ENCODE data around the gene TMTC3. TPM values are rescaled to one million over a fixed set of nuclear protein-coding genes. Genes with fewer than 3 reads are reported as not detected.
"Not testable (repeated sequence)": the region's sequence is repeated elsewhere in the genome, so short reads cannot be mapped to it uniquely, and the experiment has no call there.

Gene TMTC3
- total RNA-seq, 1 experiment from 2014 or later, result 41.4 TPM

- DNase-seq (ENCODE audit: low spot score), result no peak
Observed at GRCh38 chr12:88166179-88166578, 24.1 kb downstream of the TMTC3 start.

- DNase-seq (ENCODE audit: low spot score), result no peak
Observed at GRCh38 chr12:88167384-88167783, 25.3 kb downstream of the TMTC3 start.

GRCh38 chr12:88172844-88173407 is 30.8 kb downstream of the TMTC3 start:
- no peak for DNase-seq (ENCODE audit: low spot score)

- DNase-seq (ENCODE audit: low spot score), result no peak
Observed at GRCh38 chr12:88175544-88175943, 33.4 kb downstream of the TMTC3 start.

GRCh38 chr12:88179436-88180014 is 37.4 kb downstream of the TMTC3 start:
- no peak for DNase-seq (ENCODE audit: low spot score)

- DNase-seq (ENCODE audit: low spot score), result no peak
Observed at GRCh38 chr12:88181881-88182280, 39.8 kb downstream of the TMTC3 start.

GRCh38 chr12:88182416-88182815 is 40.3 kb downstream of the TMTC3 start:
- DNase-seq (ENCODE audit: low spot score), result no peak

GRCh38 chr12:88184196-88184595 is 42.1 kb downstream of the TMTC3 start:
- DNase-seq (ENCODE audit: low spot score), result no peak

- DNase-seq (ENCODE audit: low spot score), result no peak
Observed at GRCh38 chr12:88185279-88185678, 43.2 kb downstream of the TMTC3 start.

GRCh38 chr12:88185988-88186387 is 43.9 kb downstream of the TMTC3 start:
- DNase-seq (ENCODE audit: low spot score), result peak; percentile 58

GRCh38 chr12:88187571-88187970 is 45.5 kb downstream of the TMTC3 start:
- DNase-seq (ENCODE audit: low spot score), result no peak

- DNase-seq (ENCODE audit: low spot score), result no peak
Observed at GRCh38 chr12:88188180-88188579, 46.1 kb downstream of the TMTC3 start.

GRCh38 chr12:88192426-88192825 is 50.3 kb downstream of the TMTC3 start:
- no peak for DNase-seq (ENCODE audit: low spot score)

- no peak for DNase-seq (ENCODE audit: low spot score)
Observed at GRCh38 chr12:88194868-88195267, 52.8 kb downstream of the TMTC3 start.

- no peak for DNase-seq (ENCODE audit: low spot score)
Observed at GRCh38 chr12:88200029-88200428, 57.9 kb downstream of the TMTC3 start.

- DNase-seq (ENCODE audit: low spot score), result no peak
Observed at GRCh38 chr12:88202500-88202899, 60.4 kb downstream of the TMTC3 start.

GRCh38 chr12:88206601-88207000 is 64.5 kb downstream of the TMTC3 start:
- DNase-seq (ENCODE audit: low spot score), result no peak

- DNase-seq (ENCODE audit: low spot score), result no peak
Observed at GRCh38 chr12:88207921-88208620, 66.0 kb downstream of the TMTC3 start.

- no peak for DNase-seq (ENCODE audit: low spot score)
Observed at GRCh38 chr12:88208661-88209060, 66.6 kb downstream of the TMTC3 start.

- DNase-seq (ENCODE audit: low spot score), result not testable (repeated sequence)
Observed at GRCh38 chr12:88210311-88210710, 68.2 kb downstream of the TMTC3 start.

GRCh38 chr12:88218293-88218692 is 76.2 kb downstream of the TMTC3 start:
- DNase-seq (ENCODE audit: low spot score), result no peak

- DNase-seq (ENCODE audit: low spot score), result no peak
Observed at GRCh38 chr12:88219861-88220260, 77.8 kb downstream of the TMTC3 start.

- DNase-seq (ENCODE audit: low spot score), result no peak
Observed at GRCh38 chr12:88223519-88223918, 81.4 kb downstream of the TMTC3 start.
